HG03064 (cell line): Measurements from ENCODE around the gene PPM1H.

ENCODE experiments used
- ATAC-seq: cut with Tn5 transposase; IDR thresholded peaks from one replicate; pipeline ENCODE4 v1.9.1; 2021; ENCODE audit warnings: low read depth; ENCODE audit not compliant: unreplicated experiment

Gene PPM1H

GRCh38 chr12:62802984-62803383 lies 132.0 kb downstream of the PPM1H start:
- ATAC-seq = no peak

GRCh38 chr12:62802321-62802720 lies 132.6 kb downstream of the PPM1H start:
- no peak for ATAC-seq

- ATAC-seq = no peak
These were observed 133.2 kb downstream of the PPM1H start for GRCh38 chr12:62801796-62802195.

GRCh38 chr12:62800707-62801400 lies 134.1 kb downstream of the PPM1H start:
- no peak for ATAC-seq

- ATAC-seq = no peak
These were observed 135.1 kb downstream of the PPM1H start for GRCh38 chr12:62799766-62800406.

- ATAC-seq = peak; percentile 82
These were observed 135.7 kb downstream of the PPM1H start for GRCh38 chr12:62799126-62799736.

- no peak for ATAC-seq
These were observed 140.7 kb downstream of the PPM1H start for GRCh38 chr12:62794218-62794583.

- no peak for ATAC-seq
These were observed 141.4 kb downstream of the PPM1H start for GRCh38 chr12:62793256-62794217.

- ATAC-seq = no peak
These were observed 142.6 kb downstream of the PPM1H start for GRCh38 chr12:62792236-62792870.

- no peak for ATAC-seq
These were observed 145.1 kb downstream of the PPM1H start for GRCh38 chr12:62789851-62790250.

GRCh38 chr12:62787611-62788010 lies 147.3 kb downstream of the PPM1H start:
- ATAC-seq = no peak

GRCh38 chr12:62787023-62787422 lies 147.9 kb downstream of the PPM1H start:
- no peak for ATAC-seq

- ATAC-seq = no peak
These were observed 148.9 kb downstream of the PPM1H start for GRCh38 chr12:62785941-62786559.

- ATAC-seq = no peak
These were observed 150.4 kb downstream of the PPM1H start for GRCh38 chr12:62784576-62784975.

- ATAC-seq = no peak
These were observed 151.1 kb downstream of the PPM1H start for GRCh38 chr12:62783881-62784280.

- ATAC-seq = no peak
These were observed 153.6 kb downstream of the PPM1H start for GRCh38 chr12:62781136-62781880.

- ATAC-seq = no peak
These were observed 155.5 kb downstream of the PPM1H start for GRCh38 chr12:62779488-62779887.

- no peak for ATAC-seq
These were observed 156.8 kb downstream of the PPM1H start for GRCh38 chr12:62778187-62778586.

- ATAC-seq = no peak
These were observed 158.0 kb downstream of the PPM1H start for GRCh38 chr12:62776997-62777396.
